KG1 (cell line): ENCODE results near the gene PDE6D.
A peak's percentile ranks its signal among the peaks of the same experiment; 100 is the strongest.

Experiments
- DNase-seq: peaks from one replicate; lab custom pipeline; 2025; lab: John Stamatoyannopoulos, UW

PDE6D gene

DNA sequence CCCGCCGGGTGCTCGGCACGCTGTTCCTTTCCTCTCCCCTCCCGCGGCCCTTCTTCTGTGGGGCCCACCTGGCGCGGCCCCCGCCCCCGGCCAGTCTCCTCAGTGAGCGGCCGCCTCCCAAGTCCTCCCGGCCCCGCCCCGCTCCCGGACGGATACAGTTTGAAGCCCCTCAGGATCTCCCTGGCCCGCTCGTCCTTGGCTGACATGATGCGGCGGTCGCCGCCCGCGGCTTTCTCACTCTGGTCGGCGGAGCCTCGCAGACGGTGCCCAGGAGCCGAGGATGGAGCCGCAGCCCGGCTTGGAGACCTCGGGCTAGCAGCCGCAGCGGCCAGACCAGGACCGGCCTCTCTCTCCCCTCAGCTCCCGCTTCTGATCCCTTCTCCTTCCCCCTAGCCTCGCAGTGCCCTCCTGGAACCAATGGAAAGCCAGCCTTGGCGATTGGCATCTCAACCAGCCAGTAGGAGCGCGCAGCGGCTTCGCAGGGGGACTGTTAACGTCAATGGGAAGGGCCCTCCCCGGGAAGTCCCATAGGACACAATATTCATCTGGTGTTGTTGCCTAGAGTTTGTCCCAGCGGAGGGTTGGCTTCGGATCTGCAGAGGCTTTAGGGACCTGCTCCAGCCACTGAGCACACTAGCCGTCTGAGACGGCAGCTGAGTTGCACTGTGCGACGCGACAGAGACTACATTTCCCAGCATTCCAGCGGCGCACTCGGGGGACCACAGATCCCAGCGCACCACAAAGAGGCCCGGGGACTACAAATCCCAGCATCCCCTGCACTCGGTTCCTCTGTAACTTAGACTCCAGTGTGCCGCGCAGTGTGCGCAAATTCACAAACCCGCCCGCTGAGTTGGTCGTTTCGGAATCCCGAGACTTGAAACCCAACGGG lies at the start of gene PDE6D:
Gene PDE6D (minus strand): TSS at position 374 of the 889 bp plus-strand sequence. CDS start 168 bp downstream, at position 206.
- DNase-seq: peak; percentile 100

GRCh38 chr2:231821908-231822307 lies 40.8 kb upstream of the PDE6D start:
- DNase-seq: no peak

GRCh38 chr2:231820786-231821303 lies 39.8 kb upstream of the PDE6D start:
- DNase-seq: no peak

- no peak for DNase-seq
These were observed 38.5 kb upstream of the PDE6D start for GRCh38 chr2:231819447-231820042.

- no peak for DNase-seq
These were observed 35.4 kb upstream of the PDE6D start for GRCh38 chr2:231816327-231817026.

GRCh38 chr2:231810905-231811304 lies 29.8 kb upstream of the PDE6D start:
- no peak for DNase-seq

GRCh38 chr2:231807020-231807419 lies 25.9 kb upstream of the PDE6D start:
- DNase-seq: no peak

GRCh38 chr2:231803501-231804138 lies 22.5 kb upstream of the PDE6D start:
- no peak for DNase-seq

- DNase-seq: peak; percentile 5
These were observed 19.5 kb upstream of the PDE6D start for GRCh38 chr2:231800493-231801091.

DNA sequence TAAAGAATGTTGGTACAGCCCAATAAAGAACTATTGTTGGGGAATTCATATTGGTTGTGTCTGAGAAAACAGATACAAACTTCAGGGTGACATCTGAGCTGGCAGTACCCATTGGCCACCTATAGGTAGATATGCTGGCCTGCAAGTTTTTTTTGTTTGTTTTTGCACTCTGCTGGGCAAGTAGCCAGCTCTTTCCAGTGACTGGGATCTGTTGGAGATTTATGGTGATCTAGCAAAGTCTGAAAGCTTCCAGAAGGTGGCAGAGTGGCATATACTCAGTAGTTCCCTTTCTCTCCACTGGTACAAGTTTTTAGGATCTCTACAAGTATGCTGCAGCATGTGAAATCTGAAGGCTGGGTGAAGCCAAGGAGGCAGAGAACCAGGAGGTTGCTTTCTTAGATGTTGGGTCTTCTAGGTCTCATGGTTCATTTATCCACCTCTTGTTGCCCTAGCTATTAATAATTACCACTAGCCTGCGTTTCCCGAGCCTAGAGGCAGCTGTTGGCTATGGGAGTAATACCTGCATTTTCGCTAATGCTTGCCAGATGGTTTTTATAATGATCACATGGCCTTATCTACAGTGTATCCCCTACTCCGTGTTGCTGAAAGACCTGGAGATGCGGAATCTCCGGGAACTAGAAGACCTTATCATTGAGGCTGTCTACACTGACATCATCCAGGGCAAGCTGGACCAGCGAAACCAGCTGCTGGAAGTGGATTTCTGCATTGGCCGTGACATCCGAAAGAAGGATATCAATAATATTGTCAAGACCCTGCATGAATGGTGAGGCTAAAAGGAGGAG lies 14.6 kb upstream of the PDE6D start:
- DNase-seq: no peak

- no peak for DNase-seq
These were observed 13.3 kb upstream of the PDE6D start for GRCh38 chr2:231794383-231794782.

DNA sequence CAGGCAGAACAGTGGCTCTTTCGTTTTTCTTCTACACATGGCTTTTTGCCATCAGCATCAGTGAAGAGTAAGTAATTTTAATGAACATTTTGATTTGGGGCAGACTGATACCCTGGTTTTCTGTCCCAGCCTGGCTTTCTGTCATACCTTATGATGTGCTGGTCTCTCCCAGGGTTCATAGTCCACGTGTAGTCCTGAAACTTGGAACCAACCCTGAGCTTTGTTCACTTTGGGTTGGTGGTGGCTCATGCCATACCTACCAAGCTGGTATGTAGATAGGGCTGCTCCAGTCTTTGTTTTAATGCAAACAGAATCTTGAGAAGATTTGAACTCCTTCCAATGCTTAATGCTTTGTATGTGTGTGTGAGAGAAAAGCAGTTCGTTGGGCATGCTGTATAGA lies 10.0 kb upstream of the PDE6D start:
- DNase-seq: no peak

GRCh38 chr2:231786917-231787292 lies 5.8 kb upstream of the PDE6D start:
- no peak for DNase-seq

DNA sequence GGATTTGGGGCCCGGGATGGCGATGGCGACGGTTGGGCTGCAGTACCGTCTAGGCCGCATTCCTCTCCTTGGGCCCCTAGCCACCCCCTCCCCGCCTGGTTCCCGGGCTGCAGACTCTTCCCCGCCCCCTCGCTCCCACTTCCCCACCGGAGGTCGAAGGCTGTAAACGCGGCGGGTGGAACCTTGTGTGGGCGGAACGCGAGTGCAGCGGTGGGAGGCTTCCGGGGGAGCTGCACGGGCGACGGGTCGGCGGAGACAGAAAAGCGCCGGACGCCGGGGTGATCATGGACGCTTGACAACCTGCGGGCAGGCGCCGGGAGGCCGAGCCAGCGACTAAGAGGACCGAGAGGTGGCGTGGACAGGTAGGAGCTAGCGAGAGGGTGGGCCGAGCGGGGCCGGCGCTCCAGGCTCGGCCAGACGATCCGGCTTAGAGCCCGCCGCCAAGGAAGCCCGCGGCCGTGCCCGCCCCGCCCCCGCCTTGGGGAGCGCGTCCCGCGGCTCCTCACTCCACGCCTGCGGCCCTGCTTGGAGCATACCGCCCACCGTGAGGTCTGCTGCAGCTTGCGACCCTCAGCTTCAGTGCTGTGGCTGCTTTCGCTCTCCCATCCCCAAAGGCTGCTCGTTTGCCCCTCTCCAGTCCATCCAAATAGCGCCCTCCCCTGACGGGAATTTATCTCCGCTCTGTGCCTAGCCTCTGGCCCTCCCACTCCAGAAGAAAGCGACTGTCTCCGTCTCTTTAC lies 5.3 kb upstream of the PDE6D start, which contains the start of gene COPS7B:
Gene COPS7B (plus strand): TSS at position 269 of the 740 bp plus-strand sequence. CDS start 2,126 bp downstream, outside the sequence.
- DNase-seq: peak; percentile 66

DNA sequence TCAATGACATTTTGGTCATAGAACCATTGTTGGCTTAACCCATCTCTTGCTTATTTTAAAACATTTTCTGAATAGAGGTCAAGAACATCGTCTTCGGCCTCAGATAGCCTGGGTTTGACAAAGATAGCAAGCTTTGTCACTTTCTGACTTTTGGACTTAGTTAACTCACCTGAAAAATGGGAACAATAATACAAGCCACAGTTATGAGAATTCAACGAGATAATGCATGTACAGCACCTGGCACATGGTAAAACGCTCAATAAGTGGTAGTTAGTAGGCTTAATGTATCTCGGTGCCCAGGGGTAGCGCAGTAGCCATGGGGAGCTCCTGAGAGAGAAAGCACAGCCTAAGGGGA lies 4.7 kb upstream of the PDE6D start:
- DNase-seq: no peak

DNA sequence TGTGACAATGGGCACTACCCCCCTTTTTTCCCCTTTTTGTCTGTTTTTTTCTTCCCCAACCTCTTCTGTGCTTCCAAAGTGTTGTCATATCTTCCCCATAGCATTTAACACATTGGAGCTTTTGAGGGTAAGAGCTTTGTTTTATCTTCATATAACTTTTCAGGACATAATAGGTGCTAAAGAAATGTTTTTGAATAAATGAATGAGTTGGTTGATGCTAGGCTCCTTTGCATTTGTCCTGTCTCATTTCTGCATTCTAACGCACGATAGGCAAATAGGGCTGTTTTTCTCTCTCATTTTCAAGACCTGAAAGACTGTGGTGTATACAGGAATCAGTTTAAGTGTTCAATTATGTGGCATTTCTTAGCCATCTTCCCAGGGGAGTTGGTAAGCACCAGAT lies 4.3 kb upstream of the PDE6D start:
- DNase-seq: no peak

DNA sequence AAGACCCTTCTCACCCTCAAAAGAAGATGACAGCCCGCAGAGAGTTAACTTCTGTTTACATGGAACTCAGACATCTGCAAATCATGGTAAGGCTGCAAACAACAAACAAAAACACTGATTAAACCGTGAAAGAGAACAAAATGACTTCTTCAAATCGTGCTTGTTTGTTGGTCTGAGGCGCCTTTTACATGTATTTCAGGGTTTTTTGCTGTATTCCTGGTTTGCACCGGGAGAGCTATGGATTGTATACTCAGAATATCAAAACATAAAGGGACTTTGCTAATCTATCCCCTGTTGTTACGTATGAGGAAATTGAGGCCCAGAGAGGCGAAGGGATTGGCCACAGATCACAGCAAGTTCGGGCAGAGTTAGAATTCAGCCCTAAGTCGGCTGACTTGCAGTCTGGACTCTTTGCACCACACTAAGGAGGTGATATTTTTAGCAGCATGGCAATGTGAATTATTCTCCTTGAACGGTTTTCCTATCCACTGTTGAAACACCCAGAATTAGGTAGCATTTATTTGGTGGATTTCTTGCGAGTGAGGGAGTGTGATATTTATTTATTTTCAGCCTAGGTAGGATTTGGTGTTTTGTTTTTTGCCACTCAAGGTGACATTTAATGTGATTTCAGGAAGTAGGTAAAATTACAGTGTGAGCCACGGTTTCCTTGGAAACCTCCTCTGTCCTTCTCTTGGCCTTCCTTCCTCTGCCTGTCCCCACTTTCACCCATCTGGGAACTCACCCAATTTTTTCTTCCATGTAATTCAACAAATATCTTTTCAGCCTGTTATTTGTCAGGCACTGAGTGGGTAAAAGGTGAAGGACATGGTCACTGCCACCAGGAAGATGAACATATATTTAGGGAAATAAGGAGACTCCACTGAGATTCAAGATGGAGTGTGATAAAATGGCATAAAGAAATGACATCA lies 980 bp upstream of the PDE6D start:
- DNase-seq: no peak

- no peak for DNase-seq
These were observed 766 bp downstream of the PDE6D start for GRCh38 chr2:231780123-231780908.
